GM12873 (cell line): ENCODE results near the gene PER1.

ENCODE experiments used
- TF ChIP-seq, protein P1 (sequence below): IDR thresholded peaks from 2 replicates; pipeline ENCODE4 v1.5.1; 2012; ENCODE audit warnings: low read depth, mild to moderate bottlenecking, moderate library complexity, low read length, control low read depth; ENCODE audit not compliant: insufficient read depth; ENCODE audit errors: missing control alignments

The PER1 gene

GRCh38 chr17:8175795-8176196, 23.6 kb upstream of the PER1 start:
- TF ChIP-seq, protein P1, sequence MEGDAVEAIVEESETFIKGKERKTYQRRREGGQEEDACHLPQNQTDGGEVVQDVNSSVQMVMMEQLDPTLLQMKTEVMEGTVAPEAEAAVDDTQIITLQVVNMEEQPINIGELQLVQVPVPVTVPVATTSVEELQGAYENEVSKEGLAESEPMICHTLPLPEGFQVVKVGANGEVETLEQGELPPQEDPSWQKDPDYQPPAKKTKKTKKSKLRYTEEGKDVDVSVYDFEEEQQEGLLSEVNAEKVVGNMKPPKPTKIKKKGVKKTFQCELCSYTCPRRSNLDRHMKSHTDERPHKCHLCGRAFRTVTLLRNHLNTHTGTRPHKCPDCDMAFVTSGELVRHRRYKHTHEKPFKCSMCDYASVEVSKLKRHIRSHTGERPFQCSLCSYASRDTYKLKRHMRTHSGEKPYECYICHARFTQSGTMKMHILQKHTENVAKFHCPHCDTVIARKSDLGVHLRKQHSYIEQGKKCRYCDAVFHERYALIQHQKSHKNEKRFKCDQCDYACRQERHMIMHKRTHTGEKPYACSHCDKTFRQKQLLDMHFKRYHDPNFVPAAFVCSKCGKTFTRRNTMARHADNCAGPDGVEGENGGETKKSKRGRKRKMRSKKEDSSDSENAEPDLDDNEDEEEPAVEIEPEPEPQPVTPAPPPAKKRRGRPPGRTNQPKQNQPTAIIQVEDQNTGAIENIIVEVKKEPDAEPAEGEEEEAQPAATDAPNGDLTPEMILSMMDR = peak; percentile 7

DNA sequence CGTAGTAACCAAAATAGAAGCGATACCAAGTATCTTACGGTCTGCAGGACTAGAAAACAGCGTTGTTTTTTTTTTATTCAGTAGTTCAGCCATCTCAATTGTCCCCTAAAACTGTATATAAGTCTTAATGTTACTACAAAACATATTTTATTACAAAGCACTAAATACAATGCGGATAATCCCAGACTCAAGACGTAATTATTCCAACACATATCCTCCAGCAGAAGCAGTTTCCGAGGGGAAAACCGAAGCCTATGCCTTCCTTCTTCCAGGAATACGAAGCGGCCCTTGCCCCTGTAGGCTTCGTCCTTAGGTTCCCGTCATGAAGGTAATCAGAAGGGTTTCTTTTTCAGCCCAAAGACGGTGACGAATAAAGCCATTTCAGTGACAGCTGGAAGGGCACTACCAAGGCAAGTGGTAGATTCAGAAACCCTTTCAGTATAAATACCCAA, 21.7 kb upstream of the PER1 start:
- TF ChIP-seq, protein P1 = no peak

DNA sequence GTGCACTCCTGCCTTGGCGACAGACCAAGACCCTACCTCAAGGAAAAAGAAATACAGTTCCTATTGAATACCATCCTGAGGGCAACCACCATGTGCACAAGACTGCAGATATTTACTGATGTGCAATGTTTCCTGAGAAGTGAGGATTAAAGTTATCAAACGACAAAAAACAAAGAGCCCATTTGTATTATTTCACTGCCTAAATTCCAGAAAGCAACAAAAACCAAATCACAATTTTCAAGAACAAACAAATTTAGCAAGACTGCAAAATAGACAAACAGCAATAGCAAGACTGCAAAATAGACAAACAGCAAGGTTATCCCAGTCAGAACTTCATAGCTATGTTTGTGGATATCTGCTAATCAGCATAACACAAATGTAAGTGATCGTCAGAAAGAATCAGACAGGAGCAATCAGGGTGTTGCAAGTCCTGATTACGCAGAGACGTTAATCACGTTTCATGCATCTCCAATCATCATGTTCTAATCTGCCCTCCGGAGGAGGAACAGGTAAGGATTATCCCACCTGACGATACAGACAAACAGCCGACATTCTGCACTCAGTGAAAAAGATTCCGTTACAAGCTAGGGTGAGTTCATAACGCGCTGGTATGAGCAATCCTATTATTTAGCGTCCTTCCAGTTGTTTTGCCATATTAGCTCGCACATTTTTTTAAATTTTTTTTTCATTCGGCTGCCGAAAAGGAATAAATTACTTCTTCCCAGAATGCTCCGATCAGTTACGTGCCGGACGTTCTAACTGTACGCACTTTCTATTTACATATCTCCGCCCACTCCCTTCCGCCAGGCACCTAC, 21.1 kb upstream of the PER1 start:
- TF ChIP-seq, protein P1 = no peak

DNA sequence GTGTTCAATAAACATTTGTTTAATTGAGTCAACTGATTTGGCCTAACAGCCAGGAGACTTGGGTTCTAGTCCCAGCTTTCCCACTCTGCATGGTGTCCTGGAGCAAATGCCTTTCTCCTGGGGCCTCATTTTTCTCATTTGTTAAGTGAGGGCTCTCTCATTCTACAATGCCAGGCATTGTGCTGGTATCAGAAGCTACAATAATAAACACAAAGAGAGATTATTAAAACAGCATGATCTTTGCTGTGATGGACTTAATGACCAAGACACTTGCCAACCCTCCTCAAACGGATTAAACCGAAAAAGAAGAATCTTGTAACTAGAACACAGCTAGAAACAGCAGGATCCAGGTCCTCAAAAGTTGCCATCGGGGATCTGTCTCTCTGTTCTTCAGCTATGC, 15.3 kb upstream of the PER1 start:
- TF ChIP-seq, protein P1 = no peak

DNA sequence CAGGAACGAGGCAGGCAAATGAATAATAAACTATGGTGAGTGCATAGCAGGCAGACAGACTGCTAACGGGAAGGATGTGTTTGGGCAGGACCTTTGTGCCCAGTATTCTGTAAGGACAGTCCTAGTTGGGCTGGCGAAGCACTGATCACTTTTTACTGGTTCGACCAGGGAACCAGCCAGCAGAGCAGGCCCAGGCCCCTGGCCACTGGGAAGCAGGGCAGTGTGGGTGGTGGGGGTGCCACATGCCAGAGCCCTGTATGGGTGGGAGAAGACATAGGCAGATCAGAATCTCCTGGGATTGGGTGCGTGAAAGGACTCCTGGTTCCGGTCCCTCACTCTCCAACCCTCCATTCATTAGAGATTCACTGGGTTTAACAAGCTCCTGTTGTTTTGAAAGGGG, 14.5 kb upstream of the PER1 start:
- TF ChIP-seq, protein P1 = no peak

DNA sequence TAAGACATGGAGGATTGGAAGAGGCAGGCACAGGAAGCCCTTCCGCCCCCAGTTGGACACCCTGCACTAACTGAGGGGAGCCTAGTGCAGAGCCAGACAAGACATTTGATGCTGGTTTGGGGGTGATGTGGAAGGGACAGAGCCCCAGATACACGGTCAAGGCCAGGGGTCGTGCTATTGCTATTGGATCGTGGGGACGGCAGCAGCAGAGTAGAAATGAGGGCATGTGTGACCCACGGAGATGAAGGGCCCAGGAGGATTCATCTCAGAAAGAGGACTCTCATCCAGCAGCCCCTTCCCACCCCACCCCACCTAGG, 12.6 kb upstream of the PER1 start:
- TF ChIP-seq, protein P1 = no peak

- TF ChIP-seq, protein P1 = no peak
Observed at GRCh38 chr17:8163978-8164814, 12.0 kb upstream of the PER1 start.
